ENCODE results near the gene WDFY2.

- TF ChIP-seq SP1 (IDR thresholded peaks at IDR 0.05) (no peak), ELF4 (IDR thresholded peaks at IDR 0.05) (no peak)
Observed at GRCh38 chr13:51564252-51564651, 20.0 kb upstream of the WDFY2 start.
